ENCODE data around the gene LIFR.
A peak's percentile ranks its signal among the peaks of the same experiment; 100 is the strongest.

The LIFR gene

GRCh38 chr5:38463634-38464521 lies 92.6 kb downstream of the LIFR start:
- peak; percentile 60 for DNase-seq

- DNase-seq: no peak
These were observed 93.3 kb downstream of the LIFR start for GRCh38 chr5:38462976-38463633.

GRCh38 chr5:38458174-38458573 lies 98.3 kb downstream of the LIFR start:
- DNase-seq: no peak

GRCh38 chr5:38456657-38457399 lies 99.6 kb downstream of the LIFR start:
- no peak for DNase-seq

- no peak for DNase-seq
These were observed 100.6 kb downstream of the LIFR start for GRCh38 chr5:38455796-38456330.

GRCh38 chr5:38453921-38454320 lies 102.5 kb downstream of the LIFR start:
- no peak for DNase-seq

GRCh38 chr5:38453506-38453905 lies 102.9 kb downstream of the LIFR start:
- no peak for DNase-seq

GRCh38 chr5:38452201-38452600 lies 104.2 kb downstream of the LIFR start:
- no peak for DNase-seq

- DNase-seq: no peak
These were observed 105.2 kb downstream of the LIFR start for GRCh38 chr5:38451074-38451725.

GRCh38 chr5:38450627-38451026 lies 105.8 kb downstream of the LIFR start:
- no peak for DNase-seq

- no peak for DNase-seq
These were observed 107.7 kb downstream of the LIFR start for GRCh38 chr5:38448568-38449350.

- no peak for DNase-seq
These were observed 108.7 kb downstream of the LIFR start for GRCh38 chr5:38447786-38448185.

GRCh38 chr5:38447056-38447455 lies 109.4 kb downstream of the LIFR start:
- DNase-seq: no peak

GRCh38 chr5:38446029-38446522 lies 110.4 kb downstream of the LIFR start:
- DNase-seq: peak; percentile 49

GRCh38 chr5:38445374-38446028 lies 110.9 kb downstream of the LIFR start:
- DNase-seq: no peak

GRCh38 chr5:38443390-38443789 lies 113.1 kb downstream of the LIFR start:
- no peak for DNase-seq

- DNase-seq: no peak
These were observed 114.2 kb downstream of the LIFR start for GRCh38 chr5:38442247-38442573.

GRCh38 chr5:38441453-38442246 lies 114.8 kb downstream of the LIFR start:
- peak; percentile 79 for DNase-seq

- DNase-seq: no peak
These were observed 117.7 kb downstream of the LIFR start for GRCh38 chr5:38438757-38439156.

- DNase-seq: no peak
These were observed 121.3 kb downstream of the LIFR start for GRCh38 chr5:38434966-38435705.

All from T1000 (cell line).